Activated CD8-positive, alpha-beta T cell treated with anti-CD3 and anti-CD28 coated beads for 36 hours (primary cell): ENCODE results near the gene BICRA. TPM values are rescaled to one million over a fixed set of nuclear protein-coding genes. Genes with fewer than 3 reads are reported as not detected.

Experiments
- ATAC-seq: fragments of 200-7000 bp; cut with Tn5 transposase; one replicate; pipeline ENCODE4 v1.10.0; 2021; ENCODE audit warnings: mild to moderate bottlenecking, moderate library complexity
- CTCF ChIA-PET: fragments of 350-600 bp; sonication (Branson Sonifier 250); formaldehyde crosslinking; loops from one replicate; lab custom pipeline; 2021; ENCODE audit warnings: antibody characterized with exemption; lab: Charles Lee
- POLR2A ChIA-PET: fragments of 350-600 bp; sonication (Branson Sonifier 250); formaldehyde crosslinking; loops from one replicate; lab custom pipeline; 2021; ENCODE audit warnings: antibody characterized with exemption; lab: Charles Lee
- DNase-seq: peaks from one replicate; pipeline ENCODE4 v3.0.0-alpha.2; 2020
- H3K27ac Mint-ChIP-seq: one replicate; pipeline ENCODE4 v1.8.0; 2021; ENCODE audit warnings: mild to moderate bottlenecking, mixed read lengths
- H3K27me3 Mint-ChIP-seq: one replicate; pipeline ENCODE4 v1.8.0; 2021; ENCODE audit warnings: mixed read lengths
- H3K36me3 Mint-ChIP-seq: one replicate; pipeline ENCODE4 v1.8.0; 2021; ENCODE audit warnings: low read depth, mixed read lengths
- H3K4me1 Mint-ChIP-seq: one replicate; pipeline ENCODE4 v1.8.0; 2021; ENCODE audit warnings: low read depth, mixed read lengths
- H3K4me3 Mint-ChIP-seq: one replicate; pipeline ENCODE4 v1.8.0; 2021; ENCODE audit warnings: mild to moderate bottlenecking, moderate library complexity, mixed read lengths
- H3K9me3 Mint-ChIP-seq: one replicate; pipeline ENCODE4 v1.8.0; 2021; ENCODE audit warnings: mixed read lengths
- CTCF ChIP-seq: fragments of 200-600 bp; IDR thresholded peaks from one replicate; pipeline ENCODE4 v1.8.0; 2022; ENCODE audit warnings: antibody characterized with exemption, mild to moderate bottlenecking
- intact Hi-C: fragments of 100-400 bp; cut with micrococcal nuclease; formaldehyde crosslinking; loops from one replicate; pipeline ENCODE4 v1.10.0; 2022
- total RNA-seq, 2 experiments: library from RNA; stranded (reverse); gene quantifications; one replicate each; pipeline ENCODE4 v1.2.3, GENCODE V29; 2021

BICRA gene
- total RNA-seq, result 1 to 10 TPM; 8.7 to 8.8 TPM

GRCh38 chr19:47608969-47609905, at the start of gene BICRA:
Gene BICRA (plus strand): TSS chr19:47609134. CDS start chr19:47673575, 64,441 bp downstream.
- H3K9me3 Mint-ChIP-seq, result no peaks in the 10 kb centered on the region
- H3K27ac Mint-ChIP-seq, result peak within 1 kb of the TSS; percentile 93
- intact Hi-C loops, result no loop called here
- peaks cover 29% of the 10 kb centered on the region for H3K4me1 Mint-ChIP-seq
- peak within 1 kb of the TSS; percentile 87 for H3K4me3 Mint-ChIP-seq
- TF ChIP-seq CTCF, result no peak
- peaks cover 5% of the 10 kb centered on the region for H3K36me3 Mint-ChIP-seq
- ChIA-PET POLR2A (interaction anchor here (0.8 to 5.0 kb wide), 7 partner anchors 9 to 173 kb away, joined by 3 to 34 read pairs (median 4); partner anchors contain the start of gene KPTN), CTCF (interaction anchor here (1.4 to 2.1 kb wide), 4 partner anchors 9 to 104 kb away, joined by 6 to 8 read pairs (median 7); partner anchors contain the start of gene EHD2)
- H3K27me3 Mint-ChIP-seq, result no peaks in the 10 kb centered on the region
- ATAC-seq, result peak; percentile 61
- peak; percentile 85 for DNase-seq

GRCh38 chr19:47560999-47561398, 47.9 kb upstream of the BICRA start:
- Mint-ChIP-seq H3K4me3 (no peak overlapping the region), H3K27me3 (no peaks in the 10 kb centered on the region), H3K36me3 (no peaks in the 10 kb centered on the region), H3K4me1 (no peaks in the 10 kb centered on the region), H3K27ac (no peak overlapping the region), H3K9me3 (no peaks in the 10 kb centered on the region)
- DNase-seq (no peak), ATAC-seq (no peak)
- TF ChIP-seq CTCF, result no peak
- ChIA-PET POLR2A (interaction anchor here (0.5 kb wide), 1 partner anchor 43 kb away, joined by 3 read pairs; no protein-coding TSS in a partner anchor), CTCF (interaction anchor here (0.7 to 1.0 kb wide), 3 partner anchors 45 to 146 kb away, joined by 4 to 5 read pairs (median 4); no protein-coding TSS in a partner anchor)
- intact Hi-C loops, result no loop called here

- Mint-ChIP-seq H3K4me1 (no peaks in the 10 kb centered on the region), H3K4me3 (no peak overlapping the region), H3K27ac (no peak overlapping the region), H3K27me3 (no peaks in the 10 kb centered on the region), H3K36me3 (no peaks in the 10 kb centered on the region), H3K9me3 (no peaks in the 10 kb centered on the region)
- ATAC-seq, result no peak
- CTCF ChIA-PET, result interaction anchor here (0.7 to 1.0 kb wide), 2 partner anchors 125 to 145 kb away, joined by 4 read pairs; no protein-coding TSS in a partner anchor
- TF ChIP-seq CTCF, result no peak
- POLR2A ChIA-PET, result interaction anchor here (1.3 kb wide), 1 partner anchor 46 kb away, joined by 3 read pairs; no protein-coding TSS in a partner anchor
- DNase-seq, result no peak
- intact Hi-C loops, result no loop called here
These were observed 47.4 kb upstream of the BICRA start for GRCh38 chr19:47561440-47562057.

GRCh38 chr19:47564081-47564480, 44.9 kb upstream of the BICRA start:
- Mint-ChIP-seq H3K27me3 (no peaks in the 10 kb centered on the region), H3K27ac (no peak overlapping the region)
- ATAC-seq, result no peak

More at GRCh38 chr19:47564081-47564480, 44.9 kb upstream of the BICRA start:
- intact Hi-C loops, result no loop called here
- no peaks in the 10 kb centered on the region for H3K4me1 Mint-ChIP-seq
- no peak for TF ChIP-seq CTCF
- CTCF ChIA-PET, result no interaction called here
- no peaks in the 10 kb centered on the region for H3K9me3 Mint-ChIP-seq
- H3K4me3 Mint-ChIP-seq, result no peak overlapping the region
- POLR2A ChIA-PET, result no interaction called here
- H3K36me3 Mint-ChIP-seq, result no peaks in the 10 kb centered on the region
- no peak for DNase-seq
